Glutamatergic neuron (in vitro differentiated cells): ENCODE data around the gene FARS2. TPM values are rescaled to one million over a fixed set of nuclear protein-coding genes. Genes with fewer than 3 reads are reported as not detected.

Experiments used
- DNase-seq: peaks from one replicate; pipeline ENCODE4 v3.0.0; 2022
- H3K27ac Mint-ChIP-seq: one replicate; pipeline ENCODE4 v1.8.0; 2020; ENCODE audit warnings: mild to moderate bottlenecking, mixed read lengths, inconsistent platforms; ENCODE audit not compliant: unreplicated experiment
- H3K27me3 Mint-ChIP-seq: one replicate; pipeline ENCODE4 v1.8.0; 2020; ENCODE audit warnings: mild to moderate bottlenecking, moderate library complexity, mixed read lengths, inconsistent platforms; ENCODE audit not compliant: unreplicated experiment
- H3K36me3 Mint-ChIP-seq: one replicate; pipeline ENCODE4 v1.8.0; 2020; ENCODE audit warnings: mild to moderate bottlenecking, mixed read lengths, inconsistent platforms; ENCODE audit not compliant: unreplicated experiment
- H3K4me1 Mint-ChIP-seq: one replicate; pipeline ENCODE4 v1.8.0; 2020; ENCODE audit warnings: mild to moderate bottlenecking, low read depth, mixed read lengths, inconsistent platforms; ENCODE audit not compliant: unreplicated experiment
- H3K4me3 Mint-ChIP-seq: one replicate; pipeline ENCODE4 v1.8.0; 2020; ENCODE audit warnings: mild to moderate bottlenecking, mixed read lengths, inconsistent platforms; ENCODE audit not compliant: unreplicated experiment
- H3K9me3 Mint-ChIP-seq: one replicate; pipeline ENCODE4 v1.8.0; 2020; ENCODE audit warnings: mild to moderate bottlenecking, moderate library complexity, mixed read lengths, inconsistent platforms; ENCODE audit not compliant: unreplicated experiment
- CTCF ChIP-seq: fragments of 200-600 bp; sonication (generic); IDR thresholded peaks from one replicate; pipeline ENCODE4 v1.5.0; 2021; ENCODE audit not compliant: partially characterized antibody, unreplicated experiment
- total RNA-seq: library from RNA; stranded (reverse); fragmentation: NEBNext Ultra II Directional; extraction: Animal tissue kit (Norgen Biotek cat#: 25700); gene quantifications from one replicate; pipeline ENCODE4 v1.2.1, GENCODE V29; 2021; ENCODE audit not compliant: unreplicated experiment

FARS2 gene
- total RNA-seq, 1 donor from 2014 or later, result 14.2 TPM

GRCh38 chr6:5547556-5547955 lies 286.2 kb downstream of the FARS2 start:
- Mint-ChIP-seq H3K9me3 (no peaks in the 10 kb centered on the region), H3K4me1 (no peaks in the 10 kb centered on the region), H3K36me3 (peaks cover 26% of the 10 kb centered on the region), H3K27ac (no peak overlapping the region), H3K4me3 (no peak overlapping the region), H3K27me3 (peaks cover 2% of the 10 kb centered on the region)
- no peak for TF ChIP-seq CTCF
- no peak for DNase-seq

- Mint-ChIP-seq H3K27me3 (peaks cover 2% of the 10 kb centered on the region), H3K27ac (no peak overlapping the region), H3K36me3 (peaks cover 19% of the 10 kb centered on the region), H3K4me3 (no peak overlapping the region), H3K9me3 (peaks cover 2% of the 10 kb centered on the region), H3K4me1 (peaks cover 3% of the 10 kb centered on the region)
- DNase-seq, result no peak
- no peak for TF ChIP-seq CTCF
Measured at GRCh38 chr6:5550631-5551030, 289.3 kb downstream of the FARS2 start.

GRCh38 chr6:5552243-5552642 lies 290.9 kb downstream of the FARS2 start:
- DNase-seq, result no peak
- no peak overlapping the region for H3K4me3 Mint-ChIP-seq
- H3K9me3 Mint-ChIP-seq, result peaks cover 2% of the 10 kb centered on the region
- peaks cover 3% of the 10 kb centered on the region for H3K4me1 Mint-ChIP-seq
- H3K27me3 Mint-ChIP-seq, result peaks cover under 1% of the 10 kb centered on the region
- TF ChIP-seq CTCF, result no peak
- H3K36me3 Mint-ChIP-seq, result peaks cover 17% of the 10 kb centered on the region
- H3K27ac Mint-ChIP-seq, result no peak overlapping the region

- H3K27me3 Mint-ChIP-seq, result no peaks in the 10 kb centered on the region
- peaks cover 3% of the 10 kb centered on the region for H3K4me1 Mint-ChIP-seq
- H3K9me3 Mint-ChIP-seq, result peaks cover 2% of the 10 kb centered on the region
- peaks cover 10% of the 10 kb centered on the region for H3K36me3 Mint-ChIP-seq
- H3K4me3 Mint-ChIP-seq, result no peak overlapping the region
- no peak for DNase-seq
- no peak overlapping the region for H3K27ac Mint-ChIP-seq
- TF ChIP-seq CTCF, result no peak
Measured at GRCh38 chr6:5553767-5554166, 292.5 kb downstream of the FARS2 start.

GRCh38 chr6:5554226-5554625 lies 292.9 kb downstream of the FARS2 start:
- peaks cover 10% of the 10 kb centered on the region for H3K36me3 Mint-ChIP-seq
- H3K9me3 Mint-ChIP-seq, result peaks cover 2% of the 10 kb centered on the region
- no peaks in the 10 kb centered on the region for H3K27me3 Mint-ChIP-seq
- H3K4me1 Mint-ChIP-seq, result peaks cover 3% of the 10 kb centered on the region
- no peak for TF ChIP-seq CTCF
- no peak for DNase-seq
- no peak overlapping the region for H3K4me3 Mint-ChIP-seq
- H3K27ac Mint-ChIP-seq, result no peak overlapping the region
